HL-60 (cell line): ENCODE measurements around the gene PINK1.

Source experiments
- DNase-seq, 2 experiments: peaks; one replicate each; pipeline ENCODE4 v3.0.0-alpha.2; 2010 to 2020; ENCODE audit warnings: low read depth in 1 of 2, low spot score in 1 of 2
- H3K27ac ChIP-seq: fragments of 250-450 bp; sonication (Bioruptor Pico); replicated peaks from 2 replicates; pipeline ENCODE4 v1.5.1; 2020; ENCODE audit warnings: mild to moderate bottlenecking, moderate library complexity
- H3K27me3 ChIP-seq: fragments of 250-450 bp; sonication (Bioruptor Pico); 2 replicates; pipeline ENCODE4 v1.5.1; 2021; ENCODE audit warnings: mild to moderate bottlenecking, moderate library complexity; ENCODE audit not compliant: insufficient read depth, poor library complexity, severe bottlenecking
- H3K4me3 ChIP-seq: replicated peaks from 2 replicates; pipeline ENCODE4 v1.5.1; 2011; ENCODE audit warnings: mild to moderate bottlenecking, control low read depth, low read length; ENCODE audit not compliant: insufficient read depth
- CTCF ChIP-seq: IDR thresholded peaks from one replicate; pipeline ENCODE4 v1.5.1; 2011; ENCODE audit warnings: low read length, control low read depth, inconsistent platforms; ENCODE audit not compliant: insufficient read depth
- GABPA ChIP-seq: IDR thresholded peaks from 2 replicates; pipeline ENCODE4 v1.6.1; 2012; ENCODE audit warnings: low read depth
- POLR2AphosphoS5 ChIP-seq: IDR thresholded peaks from 2 replicates; pipeline ENCODE4 v1.6.1; 2012; ENCODE audit warnings: low read depth
- REST ChIP-seq: IDR thresholded peaks from 2 replicates; pipeline ENCODE4 v1.6.1; 2012; ENCODE audit warnings: low read depth; ENCODE audit not compliant: insufficient replicate concordance
- SPI1 ChIP-seq: IDR thresholded peaks from 2 replicates; pipeline ENCODE4 v1.6.1; 2012; ENCODE audit warnings: low read depth, mild to moderate bottlenecking, borderline replicate concordance

Gene PINK1

GRCh38 chr1:20625176-20626097, 7.8 kb upstream of the PINK1 start:
- TF ChIP-seq SPI1 (no peak), GABPA (no peak), REST (no peak), POLR2AphosphoS5 (no peak), CTCF (no peak)
- no peak for DNase-seq

GRCh38 chr1:20626098-20626427, 7.2 kb upstream of the PINK1 start:
- DNase-seq: no peak
- no peaks in the 10 kb centered on the region for H3K27me3 ChIP-seq
- H3K4me3 ChIP-seq: no peak overlapping the region
- TF ChIP-seq GABPA (no peak), REST (no peak), SPI1 (no peak), CTCF (no peak), POLR2AphosphoS5 (no peak)
- no peak overlapping the region for H3K27ac ChIP-seq

More at GRCh38 chr1:20625176-20626097, 7.8 kb upstream of the PINK1 start:
- Histone ChIP-seq H3K27me3 (no peaks in the 10 kb centered on the region), H3K27ac (no peak overlapping the region), H3K4me3 (no peak overlapping the region)

GRCh38 chr1:20626524-20626923, 6.7 kb upstream of the PINK1 start:
- no peak overlapping the region for H3K4me3 ChIP-seq
- DNase-seq: no peak
- no peaks in the 10 kb centered on the region for H3K27me3 ChIP-seq
- TF ChIP-seq REST (no peak), CTCF (no peak), POLR2AphosphoS5 (no peak), GABPA (no peak), SPI1 (no peak)
- H3K27ac ChIP-seq: no peak overlapping the region
